PFSK-1 (cell line): Measurements from ENCODE around the gene NAV3.

Source experiments
- FOXP2 ChIP-seq: optimal IDR thresholded peaks from 2 replicates; pipeline ENCODE3; 2011; ENCODE audit warnings: borderline replicate concordance, control low read depth, inconsistent platforms; ENCODE audit not compliant: insufficient read depth; ENCODE audit errors: extremely low read length, extremely low read depth
- POLR2AphosphoS5 ChIP-seq: IDR thresholded peaks from 2 replicates; pipeline ENCODE4 v1.6.1; 2012; ENCODE audit warnings: low read depth, mild to moderate bottlenecking, control low read depth, low read length, moderate library complexity
- SIN3A ChIP-seq: IDR thresholded peaks from 2 replicates; pipeline ENCODE4 v1.6.1; 2012; ENCODE audit warnings: mild to moderate bottlenecking, low read length, moderate library complexity, borderline replicate concordance; ENCODE audit not compliant: insufficient read depth
- TAF1 ChIP-seq: IDR thresholded peaks from 2 replicates; pipeline ENCODE4 v1.6.1; 2012; ENCODE audit warnings: low read length, control low read depth, borderline replicate concordance; ENCODE audit not compliant: insufficient read depth
- TF ChIP-seq, protein P1 (sequence below), 2 experiments: IDR thresholded peaks; 2 replicates each; pipeline versions ENCODE4 v1.6.1 to v1.8.0; 2011 to 2012; ENCODE audit warnings: low read depth in 2 of 2, low read length in 2 of 2, control low read depth in 1 of 2, inconsistent platforms in 1 of 2, mild to moderate bottlenecking in 1 of 2, moderate library complexity in 1 of 2; ENCODE audit not compliant: insufficient read depth in 1 of 2

NAV3 gene

DNA sequence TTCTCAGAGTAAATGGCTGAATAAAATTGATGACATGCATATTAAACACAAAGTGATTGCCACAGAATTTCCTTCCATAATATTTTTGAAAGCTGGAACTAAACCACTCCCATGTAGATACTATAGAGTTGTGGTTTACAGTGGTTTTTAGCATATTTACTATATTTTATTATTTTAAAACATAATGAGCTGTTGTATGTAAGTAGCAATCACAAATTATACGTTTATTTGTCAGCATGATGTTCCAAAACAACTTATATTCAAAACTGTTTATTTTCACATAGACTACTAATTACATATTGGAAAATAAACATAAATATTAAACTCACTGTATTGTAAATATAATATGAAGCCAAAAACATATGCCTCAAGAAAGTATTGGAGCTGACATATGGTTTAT, 77.2 kb downstream of the NAV3 start:
- TF ChIP-seq TAF1 (no peak), SIN3A (no peak), FOXP2 (no peak), POLR2AphosphoS5 (no peak)
- TF ChIP-seq, protein P1, sequence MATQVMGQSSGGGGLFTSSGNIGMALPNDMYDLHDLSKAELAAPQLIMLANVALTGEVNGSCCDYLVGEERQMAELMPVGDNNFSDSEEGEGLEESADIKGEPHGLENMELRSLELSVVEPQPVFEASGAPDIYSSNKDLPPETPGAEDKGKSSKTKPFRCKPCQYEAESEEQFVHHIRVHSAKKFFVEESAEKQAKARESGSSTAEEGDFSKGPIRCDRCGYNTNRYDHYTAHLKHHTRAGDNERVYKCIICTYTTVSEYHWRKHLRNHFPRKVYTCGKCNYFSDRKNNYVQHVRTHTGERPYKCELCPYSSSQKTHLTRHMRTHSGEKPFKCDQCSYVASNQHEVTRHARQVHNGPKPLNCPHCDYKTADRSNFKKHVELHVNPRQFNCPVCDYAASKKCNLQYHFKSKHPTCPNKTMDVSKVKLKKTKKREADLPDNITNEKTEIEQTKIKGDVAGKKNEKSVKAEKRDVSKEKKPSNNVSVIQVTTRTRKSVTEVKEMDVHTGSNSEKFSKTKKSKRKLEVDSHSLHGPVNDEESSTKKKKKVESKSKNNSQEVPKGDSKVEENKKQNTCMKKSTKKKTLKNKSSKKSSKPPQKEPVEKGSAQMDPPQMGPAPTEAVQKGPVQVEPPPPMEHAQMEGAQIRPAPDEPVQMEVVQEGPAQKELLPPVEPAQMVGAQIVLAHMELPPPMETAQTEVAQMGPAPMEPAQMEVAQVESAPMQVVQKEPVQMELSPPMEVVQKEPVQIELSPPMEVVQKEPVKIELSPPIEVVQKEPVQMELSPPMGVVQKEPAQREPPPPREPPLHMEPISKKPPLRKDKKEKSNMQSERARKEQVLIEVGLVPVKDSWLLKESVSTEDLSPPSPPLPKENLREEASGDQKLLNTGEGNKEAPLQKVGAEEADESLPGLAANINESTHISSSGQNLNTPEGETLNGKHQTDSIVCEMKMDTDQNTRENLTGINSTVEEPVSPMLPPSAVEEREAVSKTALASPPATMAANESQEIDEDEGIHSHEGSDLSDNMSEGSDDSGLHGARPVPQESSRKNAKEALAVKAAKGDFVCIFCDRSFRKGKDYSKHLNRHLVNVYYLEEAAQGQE (IDR thresholded peaks at IDR 0.05; ENCODE audit: insufficient read depth in 1 of 2, low read depth in 2 of 2, low read length in 2 of 2), result no peak

DNA sequence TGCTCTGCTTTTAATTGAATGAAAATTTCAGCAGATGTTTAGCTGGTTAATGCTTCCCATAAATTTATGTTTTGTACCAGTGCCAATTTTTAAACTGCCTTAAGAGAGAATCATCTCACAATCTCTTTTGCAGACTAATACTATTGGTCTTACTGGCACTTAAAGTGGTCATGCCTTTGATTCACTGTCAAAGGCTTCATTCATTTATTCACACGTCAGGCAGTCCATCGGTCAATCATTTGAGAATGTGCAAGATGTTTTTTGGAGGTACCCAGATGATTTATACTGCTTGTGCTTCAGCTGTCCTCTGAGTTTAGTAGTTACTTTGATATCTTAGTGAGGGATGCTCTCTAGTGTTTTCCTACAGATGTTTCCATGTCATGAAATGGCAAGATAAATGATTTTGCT, 83.4 kb downstream of the NAV3 start:
- TF ChIP-seq SIN3A, result no peak
- TF ChIP-seq, protein P1 (IDR thresholded peaks at IDR 0.05; ENCODE audit: insufficient read depth in 1 of 2, low read depth in 2 of 2, low read length in 2 of 2), result no peak
- no peak for TF ChIP-seq TAF1
- no peak for TF ChIP-seq FOXP2
- no peak for TF ChIP-seq POLR2AphosphoS5

DNA sequence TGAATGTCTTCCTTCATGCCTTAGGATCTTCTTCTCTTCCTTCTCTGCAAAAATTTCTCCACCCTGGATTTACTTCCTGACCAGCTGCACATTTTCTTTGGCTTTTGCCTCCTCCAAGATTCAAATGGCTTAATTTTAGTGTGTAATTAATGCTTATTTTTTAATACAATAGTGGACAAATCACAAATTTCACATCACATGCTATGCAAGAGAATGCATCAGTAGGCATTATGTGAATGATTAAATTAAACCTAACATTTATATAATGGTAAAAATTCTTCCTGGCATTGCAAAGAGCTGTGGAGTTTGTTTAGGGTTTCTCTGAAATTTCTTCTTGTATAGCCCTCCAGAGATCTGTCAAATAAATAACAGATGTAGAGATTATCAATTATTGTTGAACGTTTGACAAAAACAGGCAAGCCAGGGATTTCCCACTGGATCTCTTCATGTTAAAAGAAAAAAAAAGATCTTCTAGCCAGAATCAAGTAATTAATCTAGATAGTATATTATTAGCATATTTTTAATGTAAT, 84.4 kb downstream of the NAV3 start:
- TF ChIP-seq FOXP2, result no peak
- TF ChIP-seq TAF1, result no peak
- TF ChIP-seq, protein P1 (IDR thresholded peaks at IDR 0.05; ENCODE audit: insufficient read depth in 1 of 2, low read depth in 2 of 2, low read length in 2 of 2), result no peak
- no peak for TF ChIP-seq POLR2AphosphoS5
- no peak for TF ChIP-seq SIN3A

- TF ChIP-seq SIN3A, result no peak
- TF ChIP-seq, protein P1 (IDR thresholded peaks at IDR 0.05; ENCODE audit: insufficient read depth in 1 of 2, low read depth in 2 of 2, low read length in 2 of 2), result no peak
- no peak; the same call in 1 of the 2 replicates for TF ChIP-seq POLR2AphosphoS5
- TF ChIP-seq TAF1, result no peak
- TF ChIP-seq FOXP2, result no peak
These were observed 85.6 kb downstream of the NAV3 start for GRCh38 chr12:77916276-77916675.
